Skeletal muscle satellite cell (primary cell): ENCODE results near the gene DCAF11. TPM values are rescaled to one million over a fixed set of nuclear protein-coding genes. Genes with fewer than 3 reads are reported as not detected.
A peak's percentile ranks its signal among the peaks of the same experiment; 100 is the strongest.

Experiments
- H3K27me3 ChIP-seq: 2 replicates; pipeline ENCODE4 v1.7.0; 2013; ENCODE audit warnings: low read length; ENCODE audit not compliant: control insufficient read depth, insufficient read depth
- H3K36me3 ChIP-seq: 2 replicates; pipeline ENCODE4 v1.7.0; 2013; ENCODE audit warnings: mild to moderate bottlenecking, control low read depth, low read length; ENCODE audit not compliant: insufficient read depth
- H3K4me1 ChIP-seq: 2 replicates; pipeline ENCODE4 v1.7.0; 2013; ENCODE audit warnings: low read length; ENCODE audit not compliant: control insufficient read depth, insufficient read depth
- H3K4me2 ChIP-seq: 2 replicates; pipeline ENCODE4 v1.7.0; 2013; ENCODE audit warnings: mild to moderate bottlenecking, low read length
- H3K4me3 ChIP-seq: 2 replicates; pipeline ENCODE4 v1.7.0; 2013; ENCODE audit warnings: low read length
- H3K9ac ChIP-seq: 2 replicates; pipeline ENCODE4 v1.7.0; 2013; ENCODE audit warnings: mild to moderate bottlenecking, low read depth, low read length, moderate library complexity
- H3K9me3 ChIP-seq: replicated peaks from 2 replicates; pipeline ENCODE4 v1.7.0; 2013; ENCODE audit warnings: mild to moderate bottlenecking, control low read depth, low read length
- total RNA-seq: library from RNA; depleted of rRNA; stranded (reverse); fragments of >200 nt; gene quantifications from 2 replicates; pipeline ENCODE4 v1.2.3, GENCODE V29; 2012; rRNA removed

The DCAF11 gene
- total RNA-seq, result 31.7 and 37.3 TPM in 2 replicates

DNA sequence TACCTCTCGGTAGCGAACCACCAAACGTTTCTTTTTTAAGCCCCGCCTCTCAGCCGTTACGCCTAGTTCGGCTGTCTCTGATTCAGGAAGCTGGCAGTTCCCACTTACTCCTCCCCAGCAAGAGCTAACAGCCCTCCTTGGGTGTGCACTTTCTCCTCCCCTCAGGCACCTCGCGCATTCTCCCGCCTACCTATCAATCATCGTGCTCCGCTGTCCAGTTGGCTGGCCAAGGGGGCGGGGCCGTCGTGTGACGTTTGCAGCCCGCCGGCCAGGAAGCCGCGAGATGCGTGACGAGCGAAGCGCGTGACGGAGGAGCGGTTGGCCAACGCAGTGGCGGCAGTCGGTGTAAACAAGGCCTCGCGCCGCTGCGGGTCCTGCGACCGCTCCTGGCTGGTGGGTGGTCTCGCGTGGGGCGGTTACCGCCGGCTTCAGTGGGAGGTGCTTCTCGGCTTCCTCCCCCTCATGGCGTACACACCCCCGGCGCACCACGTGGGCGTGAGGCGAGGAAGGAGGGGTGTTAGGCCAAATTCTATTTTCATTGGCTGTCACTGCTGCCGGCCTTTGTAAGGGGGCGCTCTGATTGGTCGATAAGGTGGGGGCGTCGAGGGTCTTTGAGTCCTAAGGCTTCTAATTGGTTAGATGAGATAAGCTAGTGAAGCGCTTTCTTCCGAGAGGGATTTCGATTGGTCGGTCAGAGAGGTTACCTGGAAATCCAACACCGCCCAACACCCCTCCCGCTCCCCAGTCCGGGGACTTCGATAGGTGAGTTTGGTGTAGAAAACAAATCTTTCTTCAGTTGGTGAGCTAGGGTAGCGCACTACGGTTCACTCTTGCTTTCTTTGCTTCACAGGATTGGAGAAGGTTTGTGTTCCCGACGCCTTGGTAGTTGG, at the start of gene DCAF11, which contains the start of gene NRL:
Gene DCAF11, plus strand, starts transcription at position 246 of the 890 bp plus-strand sequence. CDS start 818 bp downstream, outside the sequence.
Gene NRL, minus strand, starts transcription at position 418 of the 890 bp plus-strand sequence. CDS start 32,101 bp downstream, outside the sequence.
- Histone ChIP-seq H3K9ac (peak within 1 kb of the TSS; percentile 91), H3K4me3 (peak within 1 kb of the TSS; percentile 76), H3K27me3 (no peaks in the 10 kb centered on the region), H3K4me2 (peak within 1 kb of the TSS; percentile 93), H3K4me1 (peaks cover 11% of the 10 kb centered on the region), H3K9me3 (no peaks in the 10 kb centered on the region), H3K36me3 (peaks cover 14% of the 10 kb centered on the region)

DNA sequence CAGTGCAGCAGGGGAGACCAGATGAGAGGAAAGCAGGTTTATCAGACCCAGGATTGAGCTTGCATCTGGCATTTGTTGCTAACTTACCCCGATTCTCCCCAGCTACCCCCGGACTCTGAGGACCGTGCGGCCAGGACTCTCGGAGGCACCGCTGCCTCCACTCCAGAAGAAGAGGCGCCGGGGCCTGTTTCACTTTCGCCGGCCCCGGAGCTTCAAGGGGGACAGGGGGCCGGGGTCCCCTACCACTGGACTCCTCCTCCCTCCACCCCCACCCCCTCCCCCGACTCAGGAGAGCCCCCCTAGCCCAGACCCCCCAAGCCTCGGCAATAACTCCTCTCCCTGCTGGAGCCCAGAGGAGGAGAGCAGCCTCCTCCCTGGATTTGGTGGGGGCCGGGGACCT, 49.7 kb upstream of the DCAF11 start:
- no peaks in the 10 kb centered on the region for H3K9me3 ChIP-seq
- no peaks in the 10 kb centered on the region for H3K36me3 ChIP-seq
- H3K9ac ChIP-seq, result no peak overlapping the region
- no peak overlapping the region for H3K4me2 ChIP-seq
- H3K4me1 ChIP-seq, result no peaks in the 10 kb centered on the region
- peaks cover 54% of the 10 kb centered on the region for H3K27me3 ChIP-seq
- no peak overlapping the region for H3K4me3 ChIP-seq

- Histone ChIP-seq H3K9me3 (no peaks in the 10 kb centered on the region), H3K4me3 (no peak overlapping the region), H3K4me1 (no peaks in the 10 kb centered on the region), H3K9ac (no peak overlapping the region), H3K4me2 (no peak overlapping the region), H3K27me3 (peaks cover 54% of the 10 kb centered on the region), H3K36me3 (no peaks in the 10 kb centered on the region)
Measured at GRCh38 chr14:24065408-24065807, 49.2 kb upstream of the DCAF11 start.

- no peak overlapping the region for H3K4me3 ChIP-seq
- H3K4me1 ChIP-seq, result no peaks in the 10 kb centered on the region
- H3K4me2 ChIP-seq, result no peak overlapping the region
- H3K9me3 ChIP-seq, result no peaks in the 10 kb centered on the region
- peaks cover 53% of the 10 kb centered on the region for H3K27me3 ChIP-seq
- H3K36me3 ChIP-seq, result no peaks in the 10 kb centered on the region
- no peak overlapping the region for H3K9ac ChIP-seq
Measured at GRCh38 chr14:24066496-24067132, 48.0 kb upstream of the DCAF11 start.

GRCh38 chr14:24067133-24068082, 47.2 kb upstream of the DCAF11 start:
- no peaks in the 10 kb centered on the region for H3K36me3 ChIP-seq
- H3K4me3 ChIP-seq, result no peak overlapping the region
- H3K4me2 ChIP-seq, result no peak overlapping the region
- H3K27me3 ChIP-seq, result peaks cover 55% of the 10 kb centered on the region
- no peak overlapping the region for H3K9ac ChIP-seq
- H3K9me3 ChIP-seq, result no peaks in the 10 kb centered on the region
- no peaks in the 10 kb centered on the region for H3K4me1 ChIP-seq

DNA sequence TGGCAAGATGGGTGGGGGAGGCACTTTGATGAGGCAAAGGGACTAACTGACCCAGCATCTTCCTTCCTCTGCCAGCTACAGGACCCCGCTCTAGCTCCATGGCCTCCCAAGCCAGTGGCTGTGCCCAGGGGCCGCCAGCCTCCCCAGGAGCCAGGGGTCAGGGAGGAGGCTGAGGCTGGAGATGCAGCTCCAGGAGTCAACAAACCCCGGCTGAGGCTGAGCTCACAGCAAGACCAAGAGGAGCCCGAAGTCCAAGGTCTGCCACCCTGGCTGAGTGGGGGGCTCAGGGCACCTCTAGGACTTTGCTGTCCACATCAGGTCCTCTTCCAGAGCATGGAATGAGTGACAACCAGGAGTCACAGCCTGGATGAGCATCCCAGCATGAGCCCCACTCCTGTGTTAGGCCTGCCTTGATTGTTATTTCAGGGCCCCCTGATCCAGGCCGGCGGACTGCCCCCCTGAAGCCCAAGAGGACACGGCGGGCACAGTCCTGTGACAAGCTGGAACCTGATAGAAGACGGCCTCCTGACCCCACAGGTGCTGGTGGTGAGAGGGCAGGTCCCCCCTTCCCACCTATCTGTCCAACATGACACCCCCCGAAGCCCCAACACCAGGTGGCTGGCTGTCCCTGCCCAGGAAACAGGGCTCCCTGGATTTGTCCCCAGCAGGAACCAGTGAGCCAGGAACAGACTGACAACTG, 45.7 kb upstream of the DCAF11 start:
- Histone ChIP-seq H3K27me3 (peaks cover 63% of the 10 kb centered on the region), H3K9me3 (no peaks in the 10 kb centered on the region), H3K4me2 (no peak overlapping the region), H3K9ac (no peak overlapping the region), H3K36me3 (no peaks in the 10 kb centered on the region), H3K4me1 (no peaks in the 10 kb centered on the region), H3K4me3 (no peak overlapping the region)

DNA sequence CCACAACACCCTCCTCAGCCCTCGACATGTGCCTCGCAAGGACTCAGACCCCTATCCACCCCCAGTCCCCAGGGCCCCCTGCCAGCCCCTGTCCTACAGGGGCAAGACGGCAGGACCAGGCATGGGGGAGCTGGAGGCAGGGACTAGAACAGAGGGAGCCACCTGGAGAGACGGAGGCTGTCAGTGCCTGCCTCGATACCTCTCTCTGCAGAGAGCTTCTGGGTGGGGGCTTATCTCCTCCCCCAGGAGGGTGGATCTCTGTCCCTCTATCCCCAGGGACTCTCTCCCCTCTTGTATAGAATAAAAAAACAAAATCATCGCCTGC, 45.2 kb upstream of the DCAF11 start:
- Histone ChIP-seq H3K4me1 (no peaks in the 10 kb centered on the region), H3K4me3 (no peak overlapping the region), H3K36me3 (no peaks in the 10 kb centered on the region), H3K4me2 (no peak overlapping the region), H3K9ac (no peak overlapping the region), H3K9me3 (no peaks in the 10 kb centered on the region), H3K27me3 (peaks cover 67% of the 10 kb centered on the region)

GRCh38 chr14:24070285-24071143, 44.1 kb upstream of the DCAF11 start:
- Histone ChIP-seq H3K27me3 (peaks cover 73% of the 10 kb centered on the region), H3K9me3 (no peaks in the 10 kb centered on the region), H3K9ac (no peak overlapping the region), H3K4me1 (no peaks in the 10 kb centered on the region), H3K4me3 (no peak overlapping the region), H3K36me3 (no peaks in the 10 kb centered on the region), H3K4me2 (no peak overlapping the region)

DNA sequence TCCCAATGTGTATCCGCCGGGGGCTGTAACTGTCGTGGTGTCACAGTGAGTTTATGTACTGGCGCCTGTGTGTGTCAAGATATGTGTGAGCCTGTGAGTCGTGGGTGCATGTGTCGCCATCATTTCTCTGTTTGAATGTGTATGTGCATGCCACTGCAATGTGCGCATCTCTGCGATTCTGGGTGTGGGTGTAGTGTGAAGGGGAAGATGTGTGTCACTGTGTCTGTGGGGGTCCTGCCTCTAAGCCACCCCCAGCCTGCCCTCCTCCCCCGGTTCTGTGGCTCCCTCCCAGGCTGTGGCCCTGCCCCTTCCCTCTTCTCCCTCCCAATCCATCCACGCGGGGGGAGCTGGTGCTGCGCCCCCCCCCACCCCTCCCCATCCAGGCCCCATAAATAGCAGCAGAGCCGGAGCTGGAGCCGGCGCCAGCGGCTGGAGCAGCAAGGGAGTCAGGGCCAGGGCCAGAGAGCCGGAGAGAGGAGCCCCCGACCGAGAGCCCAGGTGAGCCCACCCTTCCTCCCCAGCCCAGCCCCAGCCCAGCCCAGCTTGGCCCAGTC, 43.4 kb upstream of the DCAF11 start, which contains the start of gene CPNE6:
Gene CPNE6, plus strand, starts transcription at position 419 of the 554 bp plus-strand sequence. CDS start 1,375 bp downstream, outside the sequence.
- H3K4me2 ChIP-seq, result no peak within 1 kb of the TSS
- H3K4me1 ChIP-seq, result no peaks in the 10 kb centered on the region
- H3K4me3 ChIP-seq, result no peak within 1 kb of the TSS
- no peaks in the 10 kb centered on the region for H3K9me3 ChIP-seq
- peaks cover 77% of the 10 kb centered on the region for H3K27me3 ChIP-seq
- no peak within 1 kb of the TSS for H3K9ac ChIP-seq
- no peaks in the 10 kb centered on the region for H3K36me3 ChIP-seq
